ENCODE data around the gene ZNF831.

ZNF831 gene

DNA sequence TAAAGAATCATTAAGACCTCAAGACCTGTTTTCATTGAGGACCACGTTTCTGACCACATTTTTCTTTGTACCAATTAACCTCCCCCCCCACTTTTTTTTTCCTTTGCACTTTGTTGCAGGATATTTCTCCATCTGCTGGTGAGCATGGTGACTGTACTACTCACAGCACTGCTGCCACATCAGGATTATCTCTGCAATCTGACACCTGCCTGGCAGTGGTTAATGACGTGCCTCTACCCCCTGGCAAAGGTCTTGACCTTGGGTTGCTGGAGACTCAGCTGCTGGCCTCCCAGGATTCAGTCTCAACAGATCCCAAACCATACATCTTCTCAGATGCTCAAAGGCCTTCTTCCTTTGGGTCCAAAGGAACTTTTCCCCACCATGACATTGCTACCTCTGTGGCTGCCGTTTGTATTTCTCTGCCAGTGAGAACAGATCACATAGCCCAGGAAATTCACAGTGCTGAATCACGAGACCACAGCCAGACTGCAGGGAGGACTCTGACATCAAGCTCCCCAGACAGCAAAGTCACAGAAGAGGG lies 90.2 kb downstream of the ZNF831 start:
- DNase-seq = peak; percentile 36 to 49

DNA sequence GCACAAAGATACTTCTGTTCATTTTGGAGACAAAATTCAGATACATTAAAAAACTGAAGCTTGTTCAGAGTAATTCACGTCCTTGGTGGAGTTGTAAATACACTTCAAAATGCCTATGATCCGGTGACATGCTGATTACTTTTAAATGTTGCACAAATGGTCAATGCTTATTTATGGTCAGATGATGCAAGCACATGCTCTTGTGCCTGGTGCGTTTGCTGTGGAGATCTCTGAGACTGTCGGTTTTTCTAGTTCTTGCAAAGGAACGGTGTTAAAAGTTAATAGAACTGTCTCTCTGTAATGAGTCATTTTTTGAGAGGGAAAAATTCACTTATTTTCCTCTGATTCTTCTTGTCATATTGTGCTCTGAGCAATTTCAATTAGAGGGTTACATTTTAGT lies 91.6 kb downstream of the ZNF831 start:
- no peak for DNase-seq

DNA sequence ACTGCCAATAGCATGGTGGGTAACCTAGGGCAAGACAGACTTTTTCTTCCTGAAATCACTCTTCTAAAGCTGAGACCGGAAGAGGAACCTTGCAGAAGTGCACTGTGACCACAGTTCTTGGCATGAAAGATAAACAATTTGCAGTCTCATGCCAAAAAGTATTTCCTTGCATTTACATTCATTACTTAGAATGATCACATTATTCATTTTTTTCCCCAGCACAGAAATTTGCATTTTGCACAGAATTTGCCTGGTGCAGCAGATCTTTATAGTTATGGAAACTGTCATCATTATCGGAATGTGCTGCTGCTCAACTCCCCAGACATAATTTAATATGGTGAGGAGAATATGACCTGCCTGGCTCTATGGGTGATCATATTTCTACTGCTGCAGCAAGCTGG lies 94.6 kb downstream of the ZNF831 start:
- no peak for DNase-seq

DNA sequence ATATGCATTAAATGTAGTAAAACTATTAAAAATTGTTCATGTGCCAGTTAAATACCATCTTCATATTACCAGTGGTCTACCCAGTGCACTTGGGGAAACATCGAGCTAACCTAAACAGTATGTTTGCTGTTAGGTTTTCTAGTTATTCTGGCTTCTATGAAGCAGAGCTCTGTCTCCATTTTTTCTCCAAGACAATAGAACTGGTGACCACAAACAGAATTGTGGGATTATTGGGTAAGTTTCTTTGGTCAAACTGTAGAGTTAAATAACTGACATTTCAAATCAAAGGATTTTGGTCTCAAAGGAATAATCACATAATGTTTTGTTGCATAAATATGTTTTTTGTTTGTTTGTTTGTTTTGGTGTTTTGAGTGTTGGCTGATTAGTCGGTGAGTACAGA lies 96.3 kb downstream of the ZNF831 start:
- DNase-seq = no peak

DNA sequence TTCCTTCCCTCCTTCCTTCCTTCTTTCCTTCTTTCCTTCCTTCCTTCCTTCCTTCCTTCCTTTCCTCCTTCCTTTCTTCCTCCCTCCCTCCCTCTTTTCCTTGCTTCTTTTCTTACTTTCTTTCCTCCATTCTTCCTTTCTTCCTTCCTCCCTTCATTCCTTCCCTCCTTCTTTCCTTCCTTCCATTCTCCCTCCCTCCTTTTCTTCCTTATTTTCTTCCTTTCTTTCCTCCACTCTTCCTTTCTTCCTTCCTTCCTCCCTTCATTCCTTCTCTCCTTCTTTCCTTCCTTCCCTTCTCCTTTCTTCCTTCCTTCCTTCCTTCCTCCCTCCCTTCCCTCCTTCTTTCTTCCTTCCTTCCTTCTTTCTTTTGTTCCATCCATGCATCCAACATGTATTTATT lies 101.7 kb downstream of the ZNF831 start:
- DNase-seq = no peak

DNA sequence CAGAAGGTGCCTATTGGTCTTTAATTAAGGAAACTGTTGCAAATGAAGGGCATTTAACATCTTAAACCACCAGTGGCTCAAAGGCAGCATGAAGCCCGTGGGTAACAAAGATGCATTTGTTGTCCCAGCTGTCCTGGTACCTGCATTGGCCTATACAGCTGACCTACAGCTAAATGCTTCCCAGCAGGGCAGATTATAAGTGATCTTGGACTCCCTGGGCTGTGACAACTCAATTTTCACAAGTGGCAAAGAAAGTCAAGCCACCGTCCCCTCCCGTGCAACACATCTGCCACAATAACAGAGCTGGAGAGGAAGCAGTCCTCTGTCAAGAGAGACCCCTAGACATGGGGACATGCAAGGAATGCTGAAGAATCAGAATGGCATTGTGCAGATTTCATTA lies 105.2 kb downstream of the ZNF831 start:
- no peak for DNase-seq

DNA sequence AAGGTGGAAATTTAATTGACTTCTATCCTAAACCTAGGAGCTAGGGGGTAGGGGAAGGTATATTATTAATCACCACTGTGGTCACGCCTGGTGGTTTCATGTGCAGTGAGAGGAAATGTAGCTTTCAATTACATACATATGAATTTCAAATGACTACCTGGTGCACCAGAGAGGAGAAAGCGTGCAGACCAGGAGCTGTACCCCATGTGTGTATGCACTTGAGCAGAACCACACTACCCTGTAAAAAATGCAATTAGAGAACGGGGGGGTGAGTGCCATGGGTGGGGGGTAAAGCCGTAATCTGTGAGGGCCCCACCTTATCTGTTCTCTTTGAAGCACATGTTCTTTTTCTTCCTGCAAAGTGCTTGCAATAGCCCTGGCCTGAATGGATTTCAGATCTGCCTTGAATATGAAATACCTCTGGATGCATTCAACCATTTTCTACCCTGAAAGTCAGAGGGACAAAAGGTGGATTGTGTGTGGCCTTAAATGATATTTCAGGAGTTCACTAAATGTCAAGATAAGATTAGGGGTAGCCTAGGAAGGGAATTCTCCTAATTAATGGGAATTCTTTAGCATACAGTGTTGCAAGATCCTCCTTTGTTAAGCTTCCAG lies 105.9 kb downstream of the ZNF831 start:
- no peak for DNase-seq

DNA sequence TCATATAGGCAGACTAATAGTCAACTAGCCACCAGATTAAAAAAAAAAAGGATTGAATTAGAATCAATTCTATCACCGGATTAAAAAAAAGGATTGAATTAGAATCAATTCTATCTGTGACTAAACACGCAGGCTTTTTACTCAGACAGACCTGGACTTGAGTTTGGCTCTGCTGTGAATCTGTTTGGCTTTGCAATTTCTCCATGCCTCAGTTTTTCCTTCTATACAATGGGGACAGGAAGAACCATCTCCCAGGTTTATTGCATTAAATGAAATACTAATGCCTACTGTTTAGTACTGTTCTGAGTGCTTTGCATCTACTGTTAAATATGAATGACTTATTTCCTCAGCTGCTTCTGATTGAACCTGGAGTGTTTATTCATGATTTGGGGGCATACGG lies 106.8 kb downstream of the ZNF831 start:
- no peak for DNase-seq

DNA sequence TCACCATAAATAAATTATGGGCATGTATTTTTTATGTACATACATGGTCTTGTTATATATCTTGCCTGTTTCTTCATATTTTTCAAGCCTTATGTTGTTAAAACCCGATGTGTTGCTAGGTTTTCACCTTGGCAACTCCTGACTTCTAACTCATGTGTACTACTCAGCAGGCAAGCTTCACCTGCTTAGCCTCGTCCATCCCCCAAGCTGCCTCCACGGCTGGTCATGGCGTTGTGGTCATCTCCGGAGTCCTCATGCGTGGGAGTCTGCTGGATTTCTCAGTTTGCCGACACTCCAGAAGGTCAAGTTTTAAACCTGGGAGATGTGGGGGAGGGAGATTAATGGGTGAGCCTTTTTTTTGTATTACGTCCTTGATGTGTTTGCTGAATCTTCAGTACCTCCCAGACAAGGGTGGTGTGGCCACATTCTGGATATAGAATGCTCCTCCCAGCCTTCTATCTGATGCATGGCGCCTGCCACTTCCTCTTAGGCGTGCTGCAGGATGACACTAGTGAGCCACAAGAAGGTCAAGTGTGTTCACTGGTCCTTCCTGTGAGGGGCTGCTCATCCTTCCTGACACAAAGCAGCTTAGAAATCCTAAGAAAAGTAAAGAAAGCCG lies 110.2 kb downstream of the ZNF831 start:
- no peak for DNase-seq

DNA sequence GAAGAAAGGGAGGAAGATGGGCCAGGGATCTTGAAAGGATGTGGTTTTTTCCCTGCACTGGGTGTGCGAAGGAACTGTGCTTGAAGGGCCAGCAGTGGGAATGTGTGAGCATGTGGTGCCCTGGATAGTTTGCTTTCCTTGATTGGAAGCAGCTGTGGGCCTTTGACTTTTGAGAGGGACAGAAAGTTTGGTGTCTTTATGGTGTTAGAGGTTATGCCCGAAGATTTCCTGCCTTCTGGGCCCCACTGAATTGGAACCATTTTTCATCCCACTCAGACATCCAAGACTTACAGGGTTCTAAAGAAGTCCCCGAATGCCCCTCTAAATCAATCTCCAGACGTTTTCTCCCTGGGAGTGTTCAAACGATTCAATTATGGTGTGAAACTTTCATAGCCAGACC lies 113.3 kb downstream of the ZNF831 start:
- DNase-seq = no peak

DNA sequence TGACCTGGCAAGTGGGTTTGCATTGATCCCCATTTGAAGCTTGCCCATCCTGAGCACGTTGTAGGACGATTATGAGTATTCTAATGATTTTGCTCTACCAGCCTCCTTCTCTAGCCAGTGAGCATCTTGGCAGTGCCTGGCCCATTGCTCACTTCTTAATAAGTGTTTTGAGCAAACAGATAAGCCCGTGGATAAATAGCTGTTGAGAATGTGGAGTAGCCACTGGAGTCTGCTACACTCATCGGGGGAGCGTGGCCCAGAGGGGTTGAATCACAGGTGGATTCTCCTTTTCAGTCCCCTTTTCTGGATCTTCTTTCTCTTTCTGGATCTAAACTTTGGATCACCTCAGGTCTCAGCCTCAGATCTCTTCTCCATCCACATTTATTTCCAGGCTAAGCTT lies 120.8 kb downstream of the ZNF831 start:
- no peak for DNase-seq

DNA sequence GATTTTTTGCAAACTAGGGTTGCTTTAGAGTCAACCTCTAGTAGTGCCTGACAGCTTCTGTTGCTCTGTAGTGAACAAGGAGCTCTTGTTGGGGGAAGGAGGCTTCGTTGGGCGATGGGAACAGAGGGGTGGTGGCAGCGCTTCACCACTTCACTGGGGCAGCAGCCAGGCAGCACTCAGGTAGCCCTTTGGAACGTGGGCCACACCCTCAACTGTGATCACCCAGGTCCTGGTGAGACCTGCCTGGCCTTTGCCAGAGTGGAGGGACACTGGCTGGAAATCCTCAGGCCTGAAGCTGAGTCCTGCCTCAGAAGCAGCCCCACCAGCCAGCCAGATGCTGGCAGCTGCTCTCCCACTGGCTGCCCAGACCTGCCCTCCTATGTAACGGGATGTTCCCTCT lies 126.4 kb downstream of the ZNF831 start:
- DNase-seq = no peak

DNA sequence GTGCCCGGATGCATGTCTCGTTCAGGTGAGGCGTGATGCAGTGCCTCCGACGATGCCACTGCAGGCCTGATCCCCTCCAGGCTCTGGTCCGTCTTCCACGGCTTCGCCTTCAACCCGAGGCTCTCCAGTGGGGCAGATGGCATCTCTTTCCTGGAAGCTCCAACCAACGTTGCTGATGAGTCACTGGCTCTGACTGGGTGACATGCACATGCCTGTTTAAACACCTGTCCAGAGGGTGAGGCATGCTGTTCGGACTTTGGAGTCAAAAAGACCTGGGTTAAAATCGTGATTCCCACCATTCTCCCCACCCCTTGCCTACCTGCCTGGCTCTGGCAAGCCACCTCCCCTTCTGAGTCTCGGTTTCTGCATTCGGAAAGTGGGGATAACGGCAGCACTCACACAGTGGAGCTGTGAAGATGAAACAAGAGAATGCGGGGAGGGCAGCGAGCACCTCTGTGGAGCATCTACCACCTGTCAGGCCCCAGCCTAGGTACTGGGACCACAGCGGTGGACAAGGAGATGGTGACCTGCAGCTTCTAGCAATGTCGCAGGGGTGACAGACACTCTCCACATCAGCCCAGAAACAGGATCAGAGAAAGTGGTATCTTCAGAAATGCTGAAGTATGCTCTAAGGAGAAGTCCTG lies 128.2 kb downstream of the ZNF831 start:
- DNase-seq = no peak

DNA sequence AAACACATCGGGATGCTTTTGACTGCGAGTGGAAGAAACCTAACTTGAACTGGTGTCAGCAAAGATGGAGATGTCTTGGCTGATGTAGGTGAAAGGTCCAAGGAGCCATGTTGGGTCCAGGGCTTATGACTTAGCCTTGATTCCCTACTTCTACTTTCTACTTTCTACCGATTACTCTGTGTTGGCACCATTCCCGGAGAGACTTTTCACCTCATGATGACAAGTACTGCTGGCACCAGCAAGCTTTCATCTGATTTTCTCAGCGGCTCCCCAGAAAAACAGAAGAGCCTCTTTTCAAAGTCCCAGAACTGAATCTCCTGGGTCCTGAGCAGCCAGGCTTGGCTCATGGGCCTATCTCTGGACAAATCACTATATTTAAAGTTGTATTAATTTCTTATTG lies 131.9 kb downstream of the ZNF831 start:
- DNase-seq = no peak

DNA sequence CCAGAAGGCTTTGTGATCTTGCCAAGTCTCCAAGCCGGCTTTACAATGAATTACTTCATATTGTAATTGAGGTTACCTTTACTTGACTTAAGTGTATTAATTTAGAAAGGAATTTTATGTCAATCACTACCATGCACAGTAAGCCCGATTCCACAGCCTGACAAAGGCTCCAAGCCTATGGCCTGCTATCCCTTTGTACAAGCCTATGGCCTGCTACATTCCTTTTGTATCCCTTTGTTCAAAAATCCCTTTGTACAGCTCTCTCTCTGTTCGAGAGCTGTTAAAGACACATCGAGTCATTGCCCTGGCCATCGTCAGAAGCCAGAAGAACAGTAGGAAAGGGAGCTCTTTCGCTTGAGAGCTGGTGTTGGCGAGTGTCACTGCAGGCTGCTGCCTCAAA lies 134.1 kb downstream of the ZNF831 start:
- DNase-seq = no peak

DNA sequence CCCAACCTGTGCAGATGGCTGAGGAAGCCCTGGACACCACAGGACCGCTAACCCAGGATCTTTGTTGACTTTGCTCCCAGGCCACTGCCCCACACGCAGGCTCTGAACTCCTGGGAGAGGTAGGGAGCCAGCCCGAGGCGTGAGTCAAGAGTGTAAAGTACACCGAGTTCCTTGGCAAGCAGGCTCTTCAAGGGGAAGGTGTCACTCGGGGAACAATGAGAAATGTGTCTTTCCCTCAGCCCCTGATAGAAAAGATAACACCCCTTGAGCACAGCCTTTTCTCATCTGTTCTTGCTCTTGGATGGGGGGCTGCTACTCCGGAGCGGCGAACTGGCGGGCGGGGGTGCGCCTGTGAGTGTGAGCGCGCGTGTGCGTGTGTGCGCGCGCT lies 136.3 kb downstream of the ZNF831 start:
- no peak for DNase-seq

DNA sequence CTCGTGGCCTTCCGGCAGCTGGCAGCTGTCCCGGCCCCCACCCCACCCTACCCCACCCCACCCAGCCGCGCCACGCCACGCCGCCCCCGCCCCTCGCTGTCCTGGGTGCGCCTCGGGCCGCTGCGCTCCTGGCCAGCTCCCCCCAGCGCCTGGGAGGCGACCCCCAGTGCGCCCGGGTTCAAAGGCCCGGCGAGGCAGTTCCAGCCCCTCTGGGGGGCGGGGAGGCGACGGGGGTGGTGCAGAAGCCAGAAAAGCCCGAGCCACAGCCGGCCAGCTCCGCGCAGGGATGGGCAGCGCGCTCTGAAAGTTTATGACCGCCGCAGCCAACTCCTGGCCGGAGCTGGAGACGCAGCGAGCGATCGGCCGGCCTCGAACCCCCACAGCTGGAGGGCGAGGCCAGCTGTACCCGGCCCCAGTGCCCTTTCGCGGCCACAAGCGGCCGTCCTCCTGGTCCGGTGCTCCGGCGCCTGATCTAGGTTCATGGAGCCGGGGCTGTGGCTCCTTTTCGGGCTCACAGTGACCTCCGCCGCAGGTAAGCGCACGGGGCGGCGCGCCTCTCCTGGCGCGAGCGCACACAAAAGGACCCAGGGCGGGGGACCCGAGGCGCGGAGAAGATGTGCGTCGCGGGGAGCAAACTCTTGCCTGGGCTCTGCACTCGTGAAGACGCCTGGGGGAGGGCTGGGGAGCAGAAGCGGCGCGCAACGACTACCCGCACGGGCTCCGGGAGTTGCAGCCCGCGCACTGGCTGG lies 136.9 kb downstream of the ZNF831 start, which contains the start of gene EDN3:
Gene EDN3 (plus strand): TSS at position 279 of the 749 bp plus-strand sequence. CDS start 202 bp downstream, at position 481.
- no peak for DNase-seq

DNA sequence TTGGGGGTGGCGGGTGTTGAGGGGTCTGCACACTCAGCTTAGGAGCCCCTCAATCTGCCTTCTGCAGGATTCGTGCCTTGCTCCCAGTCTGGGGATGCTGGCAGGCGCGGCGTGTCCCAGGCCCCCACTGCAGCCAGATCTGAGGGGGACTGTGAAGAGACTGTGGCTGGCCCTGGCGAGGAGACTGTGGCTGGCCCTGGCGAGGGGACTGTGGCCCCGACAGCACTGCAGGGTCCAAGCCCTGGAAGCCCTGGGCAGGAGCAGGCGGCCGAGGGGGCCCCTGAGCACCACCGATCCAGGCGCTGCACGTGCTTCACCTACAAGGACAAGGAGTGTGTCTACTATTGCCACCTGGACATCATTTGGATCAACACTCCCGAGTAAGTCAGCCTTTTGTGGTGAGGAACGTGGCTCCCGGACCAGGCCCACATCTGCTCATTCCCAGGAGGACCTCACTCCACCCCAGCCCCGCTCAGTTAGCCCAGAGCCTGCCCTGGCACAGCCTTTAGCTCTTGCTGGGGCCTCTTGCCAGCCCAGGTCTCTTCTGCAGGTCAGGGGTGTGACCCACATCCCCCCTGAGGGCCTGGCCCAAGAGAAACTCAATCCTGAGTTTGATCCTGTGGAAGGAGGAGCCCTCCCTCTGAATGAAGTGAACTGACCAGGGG lies 137.9 kb downstream of the ZNF831 start:
- no peak for DNase-seq

DNA sequence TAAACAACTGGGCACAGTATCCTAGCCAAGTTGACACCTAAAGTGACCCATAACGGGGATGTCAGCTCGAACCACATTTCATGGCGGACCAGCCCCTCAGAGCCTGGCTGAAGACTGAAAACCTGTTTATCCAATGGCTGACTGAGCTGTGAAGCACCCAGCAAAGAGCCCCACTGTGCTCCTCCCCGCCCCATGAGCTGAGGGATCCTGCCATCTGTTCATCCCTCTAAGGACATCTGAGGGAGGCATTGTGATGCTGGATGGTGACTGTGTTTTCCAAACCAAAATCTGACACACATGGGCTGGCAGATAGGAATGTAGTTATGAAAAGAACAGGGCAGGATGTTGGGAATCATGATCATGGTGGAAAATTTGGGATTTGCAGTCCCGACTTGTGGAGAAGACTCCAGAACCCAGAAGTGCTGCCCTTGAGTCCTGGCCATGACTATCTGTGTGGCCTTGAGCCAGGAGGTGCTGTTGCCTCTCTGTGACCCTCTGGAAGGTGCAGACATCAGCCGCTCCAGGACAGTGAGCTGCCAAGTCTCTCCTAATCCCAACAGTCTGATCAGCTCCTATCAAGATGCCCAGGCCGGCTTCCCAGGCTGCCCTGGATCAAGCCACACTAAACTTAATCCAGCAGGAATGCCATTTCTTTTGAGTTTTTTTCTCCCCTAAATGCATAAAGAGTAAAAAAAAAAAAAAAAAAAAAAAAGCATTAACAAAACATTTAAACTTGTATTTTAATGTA lies 142.5 kb downstream of the ZNF831 start:
- DNase-seq = no peak

DNA sequence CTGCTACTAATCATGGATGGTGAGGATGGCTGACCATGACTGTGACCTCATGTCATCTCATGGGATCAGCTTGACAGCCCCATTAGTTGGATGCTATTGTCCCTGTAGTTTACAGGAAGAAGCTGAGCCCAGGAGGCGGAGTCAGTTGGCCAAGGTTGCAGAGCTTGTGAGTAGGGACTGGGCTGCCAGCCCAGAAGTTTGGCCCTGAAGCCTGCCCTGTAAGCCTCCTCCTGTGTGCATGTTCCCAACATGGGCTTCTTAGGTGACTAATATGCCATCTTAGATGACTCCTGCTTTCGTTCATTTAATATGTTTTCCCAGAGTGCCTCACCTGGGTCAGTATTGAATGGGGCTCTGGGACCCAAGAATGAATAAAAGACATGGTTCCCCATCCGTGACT lies 143.6 kb downstream of the ZNF831 start:
- no peak for DNase-seq
